Spleen (tissue), 7 donors: Measurements from ENCODE around the gene SETD3.

Experiments used
- CTCF ChIP-seq, 11 experiments: fragments of 200-600 bp in 7 of 11; fragments of 450-650 bp in 4 of 11; sonication (generic) in 4 of 11; IDR thresholded peaks in 8 of 11; conservative IDR thresholded peaks in 3 of 11; 1 replicate in 7 of 11; 2 replicates in 4 of 11; pipeline versions ENCODE4 v1.4.0 to v1.8.0; 2016 to 2021; ENCODE audit warnings: antibody characterized with exemption in 11 of 11, inconsistent platforms in 4 of 11, mild to moderate bottlenecking in 1 of 11
- POLR2A ChIP-seq, 3 donors: fragments of 450-650 bp; IDR thresholded peaks; one replicate each; pipeline ENCODE4 v1.5.1; 2017; ENCODE audit warnings: antibody characterized with exemption in 3 of 3, mild to moderate bottlenecking in 1 of 3
- donor health status: DM: no; HTN: no; CAD: no; lungs with moderate emphysema.
- donor health status: DM: no; HTN: no; CAD: no.
- donor health status: DM: no; HTN: no; CAD: no.

- TF ChIP-seq POLR2A (IDR thresholded peaks at IDR 0.05) (no peak), CTCF (IDR thresholded peaks at IDR 0.05 in 8 of 11, conservative IDR thresholded peaks at IDR 0.05 in 3 of 11) (no peak)
These were observed 28.4 kb upstream of the SETD3 start for GRCh38 chr14:99508896-99509629.
